ENCODE results near the gene DYNLL2.

Gene DYNLL2

DNA sequence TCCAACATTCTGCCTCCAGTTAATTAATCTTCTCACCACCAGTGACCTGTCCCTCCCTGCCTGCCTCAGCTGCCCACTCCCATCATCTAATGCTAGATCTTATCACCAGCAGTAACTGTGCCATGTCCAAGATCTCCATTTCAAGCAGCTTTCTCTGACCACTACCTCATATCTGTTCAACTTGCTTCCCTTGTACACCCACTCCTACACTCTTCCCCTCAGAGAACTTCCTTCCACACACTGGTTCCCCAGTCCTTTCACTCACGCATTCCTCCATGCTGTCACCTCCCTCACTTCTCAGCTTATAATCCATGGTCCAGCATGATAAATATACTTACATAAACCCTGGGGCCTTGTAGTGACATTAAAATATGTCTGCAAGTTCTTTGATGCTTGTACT lies 31.8 kb upstream of the DYNLL2 start:
- no peaks in the 10 kb centered on the region for H3K27me3 ChIP-seq (ENCODE audit: insufficient read depth, low read length)
- H3K36me3 ChIP-seq (ENCODE audit: insufficient read depth, low read length): no peaks in the 10 kb centered on the region
- H3K27ac ChIP-seq (ENCODE audit: low read depth, low read length): no peak overlapping the region
- no peak overlapping the region for H3K9ac ChIP-seq (ENCODE audit: low read depth, low read length)
- H3K9me3 ChIP-seq (ENCODE audit: insufficient read depth, low read depth, low read length): no peaks in the 10 kb centered on the region
- 96% methylated on average over 1 of the region's 1 CpG for WGBS
- 0 out of 2 replicates have a peak, but pooled peaks cover 6% of the 10 kb centered on the region for H3K4me1 ChIP-seq (ENCODE audit: insufficient read depth, low read length)
- H3K4me3 ChIP-seq (ENCODE audit: low read length): no peak overlapping the region

DNA sequence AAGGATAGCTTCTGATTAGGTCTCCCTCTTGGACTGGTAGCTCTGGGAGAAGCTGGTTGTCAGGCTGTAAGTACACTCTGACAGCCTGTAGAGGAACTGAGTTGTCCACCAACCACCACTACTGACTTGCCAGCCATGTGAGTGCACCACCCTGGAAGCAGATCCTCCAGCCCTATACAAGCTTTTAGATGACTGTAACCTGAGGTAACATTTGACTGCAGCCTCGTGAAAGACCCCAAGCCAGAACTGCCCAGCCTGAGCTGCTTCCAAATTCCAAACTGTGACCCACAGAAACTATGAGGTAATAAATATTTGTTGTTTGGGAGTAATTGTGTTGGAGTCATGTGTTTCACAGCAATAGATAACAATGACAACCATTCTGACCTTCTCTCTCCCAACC lies 30.8 kb upstream of the DYNLL2 start:
- Histone ChIP-seq H3K9me3 (ENCODE audit: insufficient read depth, low read depth, low read length) (no peaks in the 10 kb centered on the region), H3K4me1 (ENCODE audit: insufficient read depth, low read length) (0 out of 2 replicates have a peak, but pooled peaks cover 1% of the 10 kb centered on the region), H3K27me3 (ENCODE audit: insufficient read depth, low read length) (no peaks in the 10 kb centered on the region), H3K4me3 (ENCODE audit: low read length) (no peak overlapping the region), H3K36me3 (ENCODE audit: insufficient read depth, low read length) (no peaks in the 10 kb centered on the region), H3K9ac (ENCODE audit: low read depth, low read length) (no peak overlapping the region), H3K27ac (ENCODE audit: low read depth, low read length) (no peak overlapping the region)
- WGBS: 100% methylated on average over 1 of the region's 1 CpG

DNA sequence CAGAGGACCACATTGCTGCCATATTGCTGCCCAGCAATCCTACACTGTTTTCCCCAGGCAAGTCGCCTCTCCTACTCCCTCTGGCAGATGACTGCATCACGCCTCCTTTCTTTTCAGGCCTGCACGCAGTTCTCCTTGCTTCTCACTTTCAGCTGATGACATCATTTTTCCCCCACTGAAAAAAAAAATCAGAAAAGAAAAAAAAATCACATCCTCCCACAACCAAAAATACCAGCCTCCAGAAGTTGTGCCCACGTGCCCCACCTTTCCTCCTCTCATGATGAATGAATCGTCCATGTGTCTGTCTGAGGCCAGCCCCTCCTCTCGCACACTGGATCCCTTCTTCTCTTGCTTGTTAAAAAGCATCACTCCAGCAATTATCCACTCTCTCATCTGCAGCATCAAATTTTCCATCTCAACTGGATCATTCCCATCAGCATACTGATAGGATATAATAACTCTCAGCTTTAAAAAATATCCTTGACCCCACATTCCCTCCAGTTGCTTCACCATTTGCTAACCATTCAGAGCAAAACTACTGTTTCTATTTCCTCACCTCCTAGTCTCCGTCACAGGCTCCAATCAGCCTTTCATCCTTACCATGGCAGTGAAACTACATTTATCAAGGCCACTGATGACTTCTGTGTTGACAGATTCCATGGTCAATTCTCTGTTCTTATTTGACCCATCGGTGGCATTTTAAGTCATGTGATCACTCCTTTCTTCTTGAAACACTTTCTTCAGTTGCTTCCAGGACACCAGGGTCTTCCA lies 30.1 kb upstream of the DYNLL2 start:
- WGBS: 88% methylated on average over 8 of the region's 8 CpGs
- Histone ChIP-seq H3K4me3 (ENCODE audit: low read length) (no peak overlapping the region), H3K4me1 (ENCODE audit: insufficient read depth, low read length) (no peaks in the 10 kb centered on the region), H3K9me3 (ENCODE audit: insufficient read depth, low read depth, low read length) (no peaks in the 10 kb centered on the region), H3K27ac (ENCODE audit: low read depth, low read length) (no peak overlapping the region), H3K27me3 (ENCODE audit: insufficient read depth, low read length) (no peaks in the 10 kb centered on the region), H3K36me3 (ENCODE audit: insufficient read depth, low read length) (no peaks in the 10 kb centered on the region), H3K9ac (ENCODE audit: low read depth, low read length) (no peak overlapping the region)

DNA sequence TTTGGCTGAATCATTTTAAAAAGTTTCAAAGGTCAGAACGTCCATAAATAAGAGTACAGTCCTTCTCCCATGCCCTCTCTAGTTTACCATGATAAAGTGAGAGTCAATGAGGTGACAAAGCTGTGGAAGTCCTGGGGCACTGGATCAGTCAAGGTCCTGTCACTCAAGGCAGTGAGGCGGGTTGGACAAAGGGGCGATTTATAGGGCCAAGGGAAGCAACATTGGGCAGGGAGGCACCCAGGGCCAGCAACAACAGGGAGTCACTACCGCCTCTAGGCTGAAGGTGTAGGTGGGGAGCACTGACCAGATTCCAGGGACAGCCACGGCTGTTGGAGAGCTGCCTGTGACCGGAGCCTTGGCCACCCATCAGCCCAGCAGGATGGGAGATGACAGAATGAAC lies 28.6 kb upstream of the DYNLL2 start:
- Histone ChIP-seq H3K36me3 (ENCODE audit: insufficient read depth, low read length) (no peaks in the 10 kb centered on the region), H3K9ac (ENCODE audit: low read depth, low read length) (no peak overlapping the region), H3K9me3 (ENCODE audit: insufficient read depth, low read depth, low read length) (no peaks in the 10 kb centered on the region), H3K27me3 (ENCODE audit: insufficient read depth, low read length) (no peaks in the 10 kb centered on the region), H3K4me3 (ENCODE audit: low read length) (no peak overlapping the region), H3K27ac (ENCODE audit: low read depth, low read length) (no peak overlapping the region), H3K4me1 (ENCODE audit: insufficient read depth, low read length) (no peaks in the 10 kb centered on the region)
- 85% methylated on average over 6 of the region's 6 CpGs for WGBS

DNA sequence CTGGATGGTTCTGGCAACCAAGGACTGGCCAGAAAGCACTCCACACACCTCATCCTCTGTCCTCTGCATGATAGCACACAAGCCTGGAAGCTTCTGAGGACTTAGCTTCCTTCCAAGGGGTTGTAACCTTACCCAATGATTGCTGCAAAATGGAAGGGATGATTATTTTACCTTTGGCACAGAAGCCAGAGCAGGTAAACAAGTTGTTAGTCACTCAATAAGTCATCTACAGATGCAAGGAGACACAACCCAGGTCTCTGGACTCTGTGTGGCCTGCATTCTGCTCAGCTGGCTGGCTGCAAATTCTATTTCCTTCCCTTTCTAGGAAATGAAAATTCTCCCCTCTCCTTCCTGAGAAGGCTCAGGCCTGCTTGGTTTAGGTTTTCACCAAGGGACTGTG lies 26.7 kb upstream of the DYNLL2 start:
- no peaks in the 10 kb centered on the region for H3K36me3 ChIP-seq (ENCODE audit: insufficient read depth, low read length)
- H3K27ac ChIP-seq (ENCODE audit: low read depth, low read length): no peak overlapping the region

DNA sequence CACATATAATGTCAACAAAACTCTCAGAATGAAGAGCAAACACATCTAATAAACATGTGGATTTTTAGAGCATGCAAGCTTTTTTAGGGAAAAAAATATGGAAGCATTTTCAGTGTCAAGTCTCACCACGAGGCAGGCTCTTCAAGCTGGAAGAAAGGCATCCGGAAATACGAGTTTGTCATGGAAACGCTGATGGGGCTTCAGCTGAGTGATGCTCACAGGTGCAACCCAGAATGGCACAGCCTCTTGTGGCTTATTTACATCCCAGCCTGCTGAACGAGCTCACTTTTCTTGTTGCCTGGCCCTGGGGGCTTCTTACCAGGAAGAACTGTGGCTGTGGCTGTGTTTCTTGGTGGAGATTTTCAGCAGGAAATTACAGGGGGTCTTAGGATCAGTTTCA lies 24.1 kb upstream of the DYNLL2 start:
- Histone ChIP-seq H3K27me3 (ENCODE audit: insufficient read depth, low read length) (no peaks in the 10 kb centered on the region), H3K9me3 (ENCODE audit: insufficient read depth, low read depth, low read length) (no peaks in the 10 kb centered on the region)

More for the DNA sequence above, 26.7 kb upstream of the DYNLL2 start:
- Histone ChIP-seq H3K4me3 (ENCODE audit: low read length) (no peak overlapping the region), H3K27me3 (ENCODE audit: insufficient read depth, low read length) (no peaks in the 10 kb centered on the region), H3K4me1 (ENCODE audit: insufficient read depth, low read length) (no peaks in the 10 kb centered on the region), H3K9me3 (ENCODE audit: insufficient read depth, low read depth, low read length) (no peaks in the 10 kb centered on the region), H3K9ac (ENCODE audit: low read depth, low read length) (no peak overlapping the region)

DNA sequence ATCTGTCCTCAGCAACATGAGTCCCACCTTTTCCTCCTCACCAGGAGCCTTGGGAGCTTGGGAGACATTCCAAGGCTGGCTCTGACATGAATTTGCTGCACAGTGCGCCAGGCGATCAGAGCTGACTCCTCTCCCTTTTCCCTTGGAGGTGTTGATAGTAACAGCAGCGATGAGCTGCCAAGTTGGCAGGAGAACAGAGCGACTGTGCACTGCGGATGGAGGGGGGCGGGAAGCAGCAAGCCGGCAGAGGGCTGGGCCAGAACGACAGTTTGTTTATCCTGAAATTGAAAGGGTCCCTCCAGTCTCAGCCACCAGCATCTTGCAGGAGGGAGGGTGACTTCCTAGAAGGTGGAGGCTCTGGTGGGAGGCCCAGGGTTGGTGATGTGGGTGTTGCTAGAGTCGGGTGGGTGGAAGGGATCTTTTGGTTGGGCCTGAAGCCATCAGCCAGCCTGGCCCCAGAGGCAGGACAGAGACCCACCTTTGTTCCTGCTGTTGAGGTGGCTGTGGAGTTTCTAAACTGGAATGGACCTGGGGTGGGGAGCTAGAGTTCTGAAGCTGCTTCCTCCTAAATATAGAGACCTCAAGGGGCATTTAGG lies 22.5 kb upstream of the DYNLL2 start:
- Histone ChIP-seq H3K4me1 (ENCODE audit: insufficient read depth, low read length) (no peaks in the 10 kb centered on the region), H3K9me3 (ENCODE audit: insufficient read depth, low read depth, low read length) (no peaks in the 10 kb centered on the region), H3K27me3 (ENCODE audit: insufficient read depth, low read length) (no peaks in the 10 kb centered on the region), H3K27ac (ENCODE audit: low read depth, low read length) (no peak overlapping the region), H3K9ac (ENCODE audit: low read depth, low read length) (no peak overlapping the region), H3K36me3 (ENCODE audit: insufficient read depth, low read length) (no peaks in the 10 kb centered on the region), H3K4me3 (ENCODE audit: low read length) (no peak overlapping the region)
- WGBS: 83% methylated on average over 9 of the region's 9 CpGs

More for the DNA sequence above, 24.1 kb upstream of the DYNLL2 start:
- Histone ChIP-seq H3K27ac (ENCODE audit: low read depth, low read length) (no peak overlapping the region), H3K4me3 (ENCODE audit: low read length) (no peak overlapping the region), H3K9ac (ENCODE audit: low read depth, low read length) (no peak overlapping the region), H3K4me1 (ENCODE audit: insufficient read depth, low read length) (no peaks in the 10 kb centered on the region), H3K36me3 (ENCODE audit: insufficient read depth, low read length) (no peaks in the 10 kb centered on the region)
- 78% methylated on average over 5 of the region's 5 CpGs for WGBS

DNA sequence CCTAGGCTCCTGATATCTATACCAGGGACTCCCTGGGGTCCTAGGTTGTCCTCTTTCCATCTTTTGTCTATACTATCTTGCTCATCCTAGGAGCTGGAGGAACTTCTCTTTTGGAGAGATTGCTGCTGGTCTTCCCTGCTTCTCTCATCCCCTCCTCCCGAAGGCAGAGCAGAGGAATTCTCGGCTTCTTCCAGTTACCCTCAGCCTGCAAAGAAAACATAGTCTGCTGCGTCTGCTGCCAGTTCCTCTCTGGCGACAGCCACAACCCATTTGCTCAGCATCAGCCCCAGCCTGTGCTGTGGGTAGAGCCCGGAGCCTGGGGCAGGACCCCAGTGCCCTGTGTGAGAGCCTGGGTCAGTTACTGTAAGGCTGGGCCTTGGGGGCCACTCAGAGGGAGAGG lies 21.5 kb upstream of the DYNLL2 start:
- Histone ChIP-seq H3K27me3 (ENCODE audit: insufficient read depth, low read length) (no peaks in the 10 kb centered on the region), H3K4me3 (ENCODE audit: low read length) (no peak overlapping the region), H3K9me3 (ENCODE audit: insufficient read depth, low read depth, low read length) (no peaks in the 10 kb centered on the region), H3K36me3 (ENCODE audit: insufficient read depth, low read length) (no peaks in the 10 kb centered on the region), H3K4me1 (ENCODE audit: insufficient read depth, low read length) (no peaks in the 10 kb centered on the region), H3K9ac (ENCODE audit: low read depth, low read length) (no peak overlapping the region), H3K27ac (ENCODE audit: low read depth, low read length) (no peak overlapping the region)
- 82% methylated on average over 5 of the region's 5 CpGs for WGBS

DNA sequence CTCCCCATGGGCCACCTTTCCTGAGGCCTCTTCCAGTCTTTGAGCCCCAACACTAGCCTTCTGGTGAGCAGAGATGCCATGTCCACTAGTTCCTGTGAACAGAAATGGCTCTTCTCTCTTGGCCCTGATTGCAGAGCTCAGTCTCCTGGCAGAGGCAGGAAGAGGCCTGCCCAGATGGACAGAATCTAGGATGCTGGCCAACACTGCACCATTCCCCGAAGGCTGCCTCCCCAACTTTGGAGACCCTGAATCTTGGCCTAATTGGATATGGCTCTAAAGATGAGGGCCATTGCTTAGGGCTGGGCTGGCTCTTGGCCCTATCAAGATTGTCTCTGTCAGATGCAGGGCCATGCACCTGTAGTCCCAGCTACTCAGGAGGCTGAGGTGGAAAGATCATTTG lies 18.0 kb upstream of the DYNLL2 start:
- Histone ChIP-seq H3K4me1 (ENCODE audit: insufficient read depth, low read length) (no peaks in the 10 kb centered on the region), H3K4me3 (ENCODE audit: low read length) (no peak overlapping the region), H3K27ac (ENCODE audit: low read depth, low read length) (no peak overlapping the region), H3K27me3 (ENCODE audit: insufficient read depth, low read length) (no peaks in the 10 kb centered on the region), H3K36me3 (ENCODE audit: insufficient read depth, low read length) (no peaks in the 10 kb centered on the region), H3K9ac (ENCODE audit: low read depth, low read length) (no peak overlapping the region), H3K9me3 (ENCODE audit: insufficient read depth, low read depth, low read length) (no peaks in the 10 kb centered on the region)
- WGBS: 94% methylated on average over 1 of the region's 1 CpG

DNA sequence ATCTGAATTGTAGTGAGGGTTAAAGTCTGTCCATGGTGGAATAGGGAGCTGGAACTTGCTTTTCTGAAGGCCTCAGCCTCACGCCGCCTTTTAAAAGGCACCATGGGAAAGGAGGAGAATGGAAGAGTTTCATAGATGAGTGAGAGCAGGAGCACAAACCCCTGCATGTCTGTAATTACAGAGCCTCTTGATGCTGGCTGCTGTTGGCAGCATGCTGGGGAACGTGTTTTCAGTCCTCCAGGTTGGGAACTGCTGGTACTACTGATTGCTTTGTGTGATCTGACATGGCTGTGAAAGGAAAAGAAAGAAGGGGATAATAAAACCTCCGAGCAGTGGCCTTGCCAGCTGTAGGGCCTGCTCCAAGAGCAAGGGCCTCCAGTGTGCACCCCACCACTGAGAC lies 16.8 kb upstream of the DYNLL2 start:
- Histone ChIP-seq H3K27me3 (ENCODE audit: insufficient read depth, low read length) (no peaks in the 10 kb centered on the region), H3K36me3 (ENCODE audit: insufficient read depth, low read length) (no peaks in the 10 kb centered on the region)
- 65% methylated on average over 4 of the region's 4 CpGs for WGBS

DNA sequence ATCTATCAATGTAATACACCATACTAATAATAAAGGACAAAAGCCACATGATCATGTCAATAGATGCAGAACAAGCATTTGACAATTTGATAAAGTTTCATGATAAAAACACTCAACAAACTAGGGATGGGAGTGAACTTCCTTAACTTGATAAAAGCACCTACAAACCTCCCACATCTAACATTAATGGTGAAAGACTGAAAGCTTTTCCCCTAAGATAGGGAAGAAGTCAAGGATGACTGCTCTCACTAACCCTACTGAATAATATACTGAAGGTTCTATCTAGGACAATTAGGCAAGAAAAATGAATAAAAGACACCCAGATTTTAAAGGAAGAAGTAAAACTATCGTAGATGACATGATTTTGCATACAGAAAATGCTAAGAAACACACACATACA lies 10.4 kb upstream of the DYNLL2 start:
- WGBS: 80% methylated on average over 1 of the region's 1 CpG
- no peak overlapping the region for H3K4me3 ChIP-seq (ENCODE audit: low read length)
- H3K4me1 ChIP-seq (ENCODE audit: insufficient read depth, low read length): no peaks in the 10 kb centered on the region
- 0 out of 2 replicates have a peak, but pooled peaks cover 2% of the 10 kb centered on the region for H3K9me3 ChIP-seq (ENCODE audit: insufficient read depth, low read depth, low read length)
- H3K27ac ChIP-seq (ENCODE audit: low read depth, low read length): no peak overlapping the region
- no peaks in the 10 kb centered on the region for H3K27me3 ChIP-seq (ENCODE audit: insufficient read depth, low read length)
- H3K36me3 ChIP-seq (ENCODE audit: insufficient read depth, low read length): no peaks in the 10 kb centered on the region
- H3K9ac ChIP-seq (ENCODE audit: low read depth, low read length): no peak overlapping the region

More for the DNA sequence above, 16.8 kb upstream of the DYNLL2 start:
- H3K4me3 ChIP-seq (ENCODE audit: low read length): no peak overlapping the region
- H3K9me3 ChIP-seq (ENCODE audit: insufficient read depth, low read depth, low read length): no peaks in the 10 kb centered on the region
- H3K9ac ChIP-seq (ENCODE audit: low read depth, low read length): no peak overlapping the region
- no peak overlapping the region for H3K27ac ChIP-seq (ENCODE audit: low read depth, low read length)
- H3K4me1 ChIP-seq (ENCODE audit: insufficient read depth, low read length): no peaks in the 10 kb centered on the region

All from HUES64 (cell line).